NCI-H2227 (cell line): ENCODE data around the gene CRB3.

Source experiments
- DNase-seq: peaks from one replicate; lab custom pipeline; 2025; ENCODE audit not compliant: unreplicated experiment; lab: John Stamatoyannopoulos, UW

CRB3 gene

GRCh38 chr19:6465663-6466062, 1.6 kb downstream of the CRB3 start:
- DNase-seq: no peak

DNA sequence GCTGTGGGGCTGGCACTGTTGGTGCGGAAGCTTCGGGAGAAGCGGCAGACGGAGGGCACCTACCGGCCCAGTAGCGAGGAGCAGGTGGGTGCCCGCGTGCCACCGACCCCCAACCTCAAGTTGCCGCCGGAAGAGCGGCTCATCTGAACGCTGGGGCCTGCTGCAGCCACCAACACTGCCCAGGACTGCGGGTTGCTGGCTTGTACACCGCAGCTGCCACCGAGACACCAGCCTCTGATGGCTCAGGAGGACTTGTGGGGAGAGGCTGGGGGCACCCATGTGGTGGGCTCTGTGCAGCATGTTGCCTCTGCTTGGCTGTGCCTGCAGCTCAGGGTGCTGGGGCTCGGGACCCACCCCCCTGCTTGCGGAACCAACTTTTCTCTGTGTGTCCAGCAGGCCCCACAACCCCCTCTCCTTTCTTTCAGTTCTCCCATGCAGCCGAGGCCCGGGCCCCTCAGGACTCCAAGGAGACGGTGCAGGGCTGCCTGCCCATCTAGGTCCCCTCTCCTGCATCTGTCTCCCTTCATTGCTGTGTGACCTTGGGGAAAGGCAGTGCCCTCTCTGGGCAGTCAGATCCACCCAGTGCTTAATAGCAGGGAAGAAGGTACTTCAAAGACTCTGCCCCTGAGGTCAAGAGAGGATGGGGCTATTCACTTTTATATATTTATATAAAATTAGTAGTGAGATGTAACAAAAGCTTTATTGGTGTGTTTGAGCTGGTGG, 2.6 kb downstream of the CRB3 start:
- no peak for DNase-seq

GRCh38 chr19:6467384-6467783, 3.3 kb downstream of the CRB3 start:
- no peak for DNase-seq

GRCh38 chr19:6470173-6470572, 6.1 kb downstream of the CRB3 start:
- no peak for DNase-seq

- DNase-seq: no peak
These were observed 7.0 kb downstream of the CRB3 start for GRCh38 chr19:6471076-6471475.

- DNase-seq: no peak
These were observed 8.6 kb downstream of the CRB3 start for GRCh38 chr19:6472713-6473112.

DNA sequence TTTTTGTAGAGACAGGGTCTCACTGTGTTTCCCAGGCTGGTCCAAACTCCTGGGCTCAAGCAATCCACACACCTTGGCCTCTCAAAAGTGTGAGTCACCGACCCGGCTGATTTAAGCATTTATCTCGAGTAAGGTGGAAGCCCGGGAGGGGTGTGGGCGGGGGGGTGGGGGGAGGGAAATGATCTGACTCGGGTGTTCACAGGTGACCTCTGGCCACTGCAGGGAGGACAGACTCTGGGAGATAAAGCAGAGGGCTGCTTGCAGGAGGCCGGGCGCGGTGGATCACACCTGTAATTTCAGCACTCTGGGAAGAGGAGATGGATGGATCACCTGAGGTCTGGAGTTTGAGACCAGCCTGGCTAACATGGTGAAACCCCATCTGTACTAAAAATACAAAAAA, 9.6 kb downstream of the CRB3 start:
- DNase-seq: no peak

DNA sequence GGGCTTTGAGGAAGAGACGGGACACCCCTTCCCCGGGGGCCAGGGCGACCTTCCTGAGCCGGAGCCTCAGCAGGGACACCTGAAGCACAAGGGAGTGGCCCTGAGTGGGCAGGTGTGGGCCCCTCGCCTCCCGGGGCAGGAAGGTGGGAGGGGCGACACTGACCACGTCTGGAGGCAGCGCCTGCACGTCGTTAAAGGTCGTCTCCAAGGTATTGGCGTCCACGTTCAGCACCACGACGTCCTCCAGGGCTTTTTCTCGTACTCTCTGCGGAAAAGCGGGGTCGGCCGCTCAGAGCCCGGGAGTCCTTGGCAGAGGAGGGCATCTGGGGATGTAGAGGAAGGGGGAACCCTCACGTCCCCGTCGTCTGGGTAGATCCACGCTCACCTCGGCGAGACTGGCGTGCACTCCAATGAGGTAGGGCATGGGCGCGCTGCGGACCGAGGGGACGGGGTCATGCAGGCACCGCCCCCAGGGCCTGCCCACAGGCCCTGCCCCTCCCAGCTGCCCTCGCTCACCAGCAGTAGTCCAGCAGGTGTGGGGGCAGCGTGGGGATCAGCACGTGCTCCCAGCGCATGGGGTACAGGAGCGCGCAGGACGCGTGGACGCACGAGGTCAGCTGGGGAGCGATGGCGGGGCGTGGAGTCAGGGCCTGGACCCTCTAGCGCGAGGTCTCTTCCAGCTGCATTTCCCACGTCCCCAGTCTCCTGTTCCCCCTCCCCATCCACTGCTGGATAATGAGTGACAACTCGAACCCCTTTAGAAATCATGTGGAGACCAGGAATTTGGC, 11.4 kb downstream of the CRB3 start:
- no peak for DNase-seq

- DNase-seq: peak; percentile 82
These were observed 12.3 kb downstream of the CRB3 start for GRCh38 chr19:6476155-6476895.

GRCh38 chr19:6476896-6477431, 12.9 kb downstream of the CRB3 start:
- DNase-seq: no peak

GRCh38 chr19:6478815-6479214, 14.7 kb downstream of the CRB3 start:
- DNase-seq: no peak

GRCh38 chr19:6479836-6480398, 15.8 kb downstream of the CRB3 start:
- DNase-seq: no peak

- DNase-seq: no peak
These were observed 16.9 kb downstream of the CRB3 start for GRCh38 chr19:6480848-6481415.

GRCh38 chr19:6481541-6482342, 17.7 kb downstream of the CRB3 start, which contains the start of gene DENND1C:
Gene DENND1C, minus strand, starts transcription at chr19:6481787. Its CDS starts 92 bp downstream, at chr19:6481695.
- DNase-seq: no peak

- DNase-seq: no peak
These were observed 18.2 kb downstream of the CRB3 start for GRCh38 chr19:6482343-6482686.

GRCh38 chr19:6483235-6483634, 19.2 kb downstream of the CRB3 start:
- no peak for DNase-seq

GRCh38 chr19:6484230-6484629, 20.2 kb downstream of the CRB3 start:
- no peak for DNase-seq

GRCh38 chr19:6484831-6485230, 20.8 kb downstream of the CRB3 start:
- DNase-seq: no peak

- DNase-seq: no peak
These were observed 25.4 kb downstream of the CRB3 start for GRCh38 chr19:6489278-6490061.
